Keratinocyte (primary cell): ENCODE measurements around the gene ENO2.

ENCODE experiments used
- CTCF ChIP-seq, 3 experiments: IDR thresholded peaks in 1 of 3; conservative IDR thresholded peaks in 1 of 3; optimal IDR thresholded peaks in 1 of 3; 2 replicates in 2 of 3; 3 replicates in 1 of 3; pipeline versions ENCODE3 to v1.5.1; 2011; ENCODE audit warnings: low read length in 3 of 3, mild to moderate bottlenecking in 3 of 3, moderate library complexity in 2 of 3, control low read depth in 1 of 3, inconsistent platforms in 1 of 3; ENCODE audit not compliant: insufficient read depth in 2 of 3; ENCODE audit errors: extremely low read depth in 1 of 3
- EZH2 ChIP-seq: IDR thresholded peaks from one replicate; pipeline ENCODE4 v1.6.1; 2012; ENCODE audit warnings: inconsistent platforms, mild to moderate bottlenecking, low read length, moderate library complexity

DNA sequence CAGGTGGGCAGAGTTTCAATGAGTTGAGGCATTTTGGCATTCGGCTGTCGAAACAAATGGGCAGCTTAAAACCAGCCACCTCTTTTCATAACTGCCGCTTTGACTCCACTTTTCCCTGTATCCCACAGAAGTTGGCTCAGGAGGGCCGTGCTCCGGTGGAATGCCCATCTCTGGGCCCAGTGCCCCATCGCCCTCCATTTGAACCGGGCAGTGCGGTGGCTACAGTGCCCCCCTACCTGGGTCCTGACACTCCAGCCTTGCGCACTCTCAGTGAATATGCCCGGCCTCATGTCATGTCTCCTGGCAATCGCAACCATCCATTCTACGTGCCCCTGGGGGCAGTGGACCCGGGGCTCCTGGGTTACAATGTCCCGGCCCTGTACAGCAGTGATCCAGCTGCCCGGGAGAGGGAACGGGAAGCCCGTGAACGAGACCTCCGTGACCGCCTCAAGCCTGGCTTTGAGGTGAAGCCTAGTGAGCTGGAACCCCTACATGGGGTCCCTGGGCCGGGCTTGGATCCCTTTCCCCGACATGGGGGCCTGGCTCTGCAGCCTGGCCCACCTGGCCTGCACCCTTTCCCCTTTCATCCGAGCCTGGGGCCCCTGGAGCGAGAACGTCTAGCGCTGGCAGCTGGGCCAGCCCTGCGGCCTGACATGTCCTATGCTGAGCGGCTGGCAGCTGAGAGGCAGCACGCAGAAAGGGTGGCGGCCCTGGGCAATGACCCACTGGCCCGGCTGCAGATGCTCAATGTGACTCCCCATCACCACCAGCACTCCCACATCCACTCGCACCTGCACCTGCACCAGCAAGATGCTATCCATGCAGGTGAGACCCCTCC, 24.2 kb downstream of the ENO2 start:
- no peak for TF ChIP-seq EZH2
- TF ChIP-seq CTCF (optimal IDR thresholded peaks at IDR 0.05 in 1 of 3, IDR thresholded peaks at IDR 0.05 in 1 of 3, conservative IDR thresholded peaks at IDR 0.05 in 1 of 3; ENCODE audit: extremely low read depth in 1 of 3, insufficient read depth in 2 of 3, low read length in 3 of 3), result no peak
